22Rv1 (cell line): ENCODE measurements around the gene EIF4EBP2.

ENCODE experiments used
- CTCF ChIP-seq: fragments of 450-650 bp; IDR thresholded peaks from 2 replicates; pipeline ENCODE4 v1.5.1; 2017; ENCODE audit warnings: mild to moderate bottlenecking
- ZFX ChIP-seq: fragments of 450-650 bp; IDR thresholded peaks from 2 replicates; pipeline ENCODE4 v1.6.1; 2017; ENCODE audit warnings: antibody characterized with exemption, borderline replicate concordance

DNA sequence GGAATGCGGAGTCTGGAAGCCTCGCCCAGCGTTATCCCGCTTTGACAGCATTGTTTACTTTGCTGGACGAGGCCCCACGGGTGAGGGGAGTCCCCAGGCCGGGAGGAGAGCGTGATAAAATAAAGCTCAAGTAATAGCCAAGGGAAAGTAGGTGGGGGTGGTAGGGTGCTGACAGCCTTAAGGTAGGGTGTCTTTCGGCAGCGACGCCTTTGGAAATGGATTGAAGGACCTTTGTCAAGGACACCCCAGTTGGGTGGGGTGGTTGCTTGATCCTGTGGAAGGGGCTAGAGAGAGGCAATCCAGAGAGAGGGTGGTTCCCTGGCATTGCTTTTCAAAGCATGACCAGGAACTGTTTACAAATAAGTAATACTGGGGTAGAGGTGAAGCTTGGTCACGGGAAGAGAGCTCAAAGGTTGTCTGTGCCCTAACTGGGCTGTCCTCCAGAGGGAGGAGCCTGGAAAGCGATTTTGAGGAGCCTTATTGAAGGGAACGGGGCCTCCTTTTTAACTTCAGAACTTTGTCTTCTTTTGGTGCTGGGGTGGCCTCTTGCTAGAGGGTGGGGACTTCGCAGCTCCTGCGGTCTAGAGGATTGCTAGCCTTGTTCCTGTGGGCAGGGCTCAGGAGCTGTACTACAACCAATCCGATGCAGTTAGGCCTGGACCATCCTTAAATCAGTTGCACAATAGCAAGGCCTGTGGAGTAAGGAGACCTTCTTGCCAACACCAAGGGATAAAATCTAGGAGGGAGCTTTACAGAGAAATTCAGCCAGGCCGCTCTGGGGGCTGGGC, 1.3 kb downstream of the EIF4EBP2 start:
- no peak for TF ChIP-seq CTCF
- no peak for TF ChIP-seq ZFX
